ENCODE results near the gene FBXO30.

- TF ChIP-seq CTCF (IDR thresholded peaks at IDR 0.05) = no peak
- no peak for TF ChIP-seq POLR2A (IDR thresholded peaks at IDR 0.05)
Observed at GRCh38 chr6:145798530-145798929, 16.1 kb downstream of the FBXO30 start.

Measured in Peyer's patch (tissue), 4 donors.